Activated CD4-positive, alpha-beta memory T cell treated with anti-CD3 and anti-CD28 coated beads for 36 hours (primary cell): ENCODE results near the gene PDILT. TPM values are rescaled to one million over a fixed set of nuclear protein-coding genes. Genes with fewer than 3 reads are reported as not detected.
"Not testable (repeated sequence)": the region's sequence is repeated elsewhere in the genome, so short reads cannot be mapped to it uniquely, and the experiment has no call there.

Experiments
- CTCF ChIA-PET: fragments of 350-600 bp; sonication (Branson Sonifier 250); formaldehyde crosslinking; loops from one replicate; lab custom pipeline; 2021; ENCODE audit warnings: antibody characterized with exemption, inconsistent platforms; lab: Charles Lee
- POLR2A ChIA-PET: fragments of 350-600 bp; sonication (Branson Sonifier 250); formaldehyde crosslinking; loops from one replicate; lab custom pipeline; 2021; ENCODE audit warnings: antibody characterized with exemption; lab: Charles Lee
- DNase-seq: peaks from one replicate; pipeline ENCODE4 v3.0.0-alpha.2; 2020
- H3K27ac Mint-ChIP-seq: one replicate; pipeline ENCODE4 v1.8.0; 2021; ENCODE audit warnings: mixed read lengths
- H3K27me3 Mint-ChIP-seq: one replicate; pipeline ENCODE4 v1.8.0; 2021; ENCODE audit warnings: mixed read lengths
- H3K36me3 Mint-ChIP-seq: one replicate; pipeline ENCODE4 v1.8.0; 2021; ENCODE audit warnings: mixed read lengths
- H3K4me1 Mint-ChIP-seq: one replicate; pipeline ENCODE4 v1.8.0; 2021; ENCODE audit warnings: low read depth, mixed read lengths
- H3K4me3 Mint-ChIP-seq: one replicate; pipeline ENCODE4 v1.8.0; 2021; ENCODE audit warnings: mild to moderate bottlenecking, mixed read lengths
- H3K9me3 Mint-ChIP-seq: one replicate; pipeline ENCODE4 v1.8.0; 2021; ENCODE audit warnings: mixed read lengths
- intact Hi-C: fragments of 100-400 bp; cut with micrococcal nuclease; formaldehyde crosslinking; loops from one replicate; pipeline ENCODE4 v1.15.1; 2023
- total RNA-seq, 2 experiments: library from RNA; stranded (reverse); gene quantifications; one replicate each; pipeline ENCODE4 v1.2.3, GENCODE V29; 2021

The PDILT gene
- total RNA-seq, 2 experiments from 2014 or later: not detected

- H3K36me3 Mint-ChIP-seq, CTCF ChIA-PET, DNase-seq, H3K9me3 Mint-ChIP-seq, intact Hi-C loops, H3K4me1 Mint-ChIP-seq, H3K4me3 Mint-ChIP-seq, POLR2A ChIA-PET, H3K27me3 Mint-ChIP-seq, H3K27ac Mint-ChIP-seq: not testable (repeated sequence)
Measured at GRCh38 chr16:20427401-20427797, 22.9 kb upstream of the PDILT start.

- ChIA-PET CTCF (no interaction called here), POLR2A (no interaction called here)
- H3K4me3 Mint-ChIP-seq: no peak overlapping the region
- no peaks in the 10 kb centered on the region for H3K36me3 Mint-ChIP-seq
- H3K27me3 Mint-ChIP-seq: peaks cover 1% of the 10 kb centered on the region
- intact Hi-C loops: no loop called here
- H3K9me3 Mint-ChIP-seq: no peaks in the 10 kb centered on the region
- no peaks in the 10 kb centered on the region for H3K4me1 Mint-ChIP-seq
- no peak for DNase-seq
- no peak overlapping the region for H3K27ac Mint-ChIP-seq
Measured at GRCh38 chr16:20424129-20424866, 19.8 kb upstream of the PDILT start.

DNA sequence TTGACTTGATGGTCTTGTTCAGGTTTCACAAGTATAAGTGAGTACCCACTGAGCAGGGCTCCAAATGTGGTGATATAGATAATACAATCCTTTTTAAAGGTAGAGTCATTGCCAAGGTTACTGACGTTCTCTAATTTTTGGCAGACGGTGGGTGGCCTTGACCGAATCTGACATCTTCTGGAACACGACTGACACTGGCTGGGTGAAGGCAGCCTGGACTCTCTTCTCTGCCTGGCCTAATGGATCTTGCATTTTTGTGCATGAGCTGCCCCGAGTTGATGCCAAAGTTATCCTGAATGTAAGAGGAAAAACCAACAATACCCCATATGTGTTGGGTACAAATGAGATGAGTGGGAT is 19.2 kb upstream of the PDILT start:
- H3K36me3 Mint-ChIP-seq, POLR2A ChIA-PET, H3K4me3 Mint-ChIP-seq, H3K9me3 Mint-ChIP-seq, H3K4me1 Mint-ChIP-seq, CTCF ChIA-PET, intact Hi-C loops, H3K27me3 Mint-ChIP-seq, DNase-seq, H3K27ac Mint-ChIP-seq: not testable (repeated sequence)

DNA sequence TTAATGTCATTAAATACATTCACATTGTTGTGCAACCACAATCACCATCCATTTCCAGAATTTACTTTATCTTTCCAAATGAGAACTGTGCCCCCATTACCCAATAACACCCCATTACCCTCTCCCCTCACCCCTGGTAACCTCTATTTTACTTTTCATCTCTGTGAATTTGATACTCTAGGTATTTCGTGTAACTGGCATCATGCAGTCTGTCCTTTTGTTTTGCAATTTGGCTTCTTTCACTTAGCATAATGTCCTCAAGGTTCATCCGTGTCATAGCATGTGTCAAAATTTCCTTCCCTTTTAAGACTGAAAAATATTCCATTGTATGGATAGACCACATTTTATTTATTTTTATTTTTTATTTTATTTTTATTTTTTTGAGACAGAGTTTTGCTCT is 17.2 kb upstream of the PDILT start:
- H3K4me1 Mint-ChIP-seq, H3K4me3 Mint-ChIP-seq, H3K27ac Mint-ChIP-seq, intact Hi-C loops, H3K27me3 Mint-ChIP-seq, DNase-seq, POLR2A ChIA-PET, CTCF ChIA-PET, H3K36me3 Mint-ChIP-seq, H3K9me3 Mint-ChIP-seq: not testable (repeated sequence)

DNA sequence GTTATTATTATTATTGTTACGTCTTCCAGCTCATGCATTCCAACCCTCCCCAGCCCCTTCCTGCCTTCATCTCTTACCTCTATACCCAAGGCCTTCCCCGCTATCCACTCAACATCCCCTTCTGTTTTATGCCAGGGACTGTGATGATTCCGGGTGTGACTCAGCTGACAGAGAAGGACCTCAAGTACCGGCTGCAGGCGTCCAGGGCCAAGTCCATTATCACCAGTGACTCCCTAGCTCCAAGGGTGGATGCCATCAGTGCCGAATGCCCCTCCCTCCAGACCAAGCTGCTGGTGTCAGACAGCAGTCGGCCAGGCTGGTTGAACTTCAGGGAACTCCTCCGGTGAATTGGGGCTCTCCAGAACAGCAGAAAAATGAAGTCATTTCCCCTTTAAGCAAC is 14.6 kb upstream of the PDILT start:
- H3K9me3 Mint-ChIP-seq, H3K36me3 Mint-ChIP-seq, H3K27me3 Mint-ChIP-seq, intact Hi-C loops, POLR2A ChIA-PET, H3K4me3 Mint-ChIP-seq, H3K4me1 Mint-ChIP-seq, H3K27ac Mint-ChIP-seq, CTCF ChIA-PET, DNase-seq: not testable (repeated sequence)

DNA sequence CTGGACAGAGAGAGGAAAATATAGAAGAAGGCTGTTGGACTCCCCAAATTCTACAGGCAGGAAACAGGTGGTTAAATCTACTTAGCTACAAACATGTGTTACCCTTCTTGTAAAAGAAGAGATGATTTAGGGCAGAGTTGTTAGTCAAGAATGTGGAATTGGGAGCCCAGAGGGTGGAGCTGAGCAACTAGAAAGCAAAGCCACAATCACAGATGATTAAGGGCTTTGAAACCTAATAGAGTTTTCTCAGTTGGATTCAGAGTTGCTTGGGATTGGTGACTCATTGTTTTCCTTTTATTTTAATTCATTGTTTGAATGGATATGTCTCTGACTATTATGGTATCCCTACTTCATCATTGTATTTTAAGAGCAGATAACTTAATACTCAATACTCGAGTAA is 11.0 kb upstream of the PDILT start:
- ChIA-PET POLR2A (no interaction called here), CTCF (interaction anchor here (1.1 kb wide), 1 partner anchor 510 kb away, joined by 3 read pairs; no protein-coding TSS in a partner anchor)
- H3K36me3 Mint-ChIP-seq: no peaks in the 10 kb centered on the region
- H3K4me1 Mint-ChIP-seq: no peaks in the 10 kb centered on the region
- no peak for DNase-seq
- peaks cover 8% of the 10 kb centered on the region for H3K27me3 Mint-ChIP-seq
- no peaks in the 10 kb centered on the region for H3K9me3 Mint-ChIP-seq
- no peak overlapping the region for H3K27ac Mint-ChIP-seq
- intact Hi-C loops: no loop called here
- no peak overlapping the region for H3K4me3 Mint-ChIP-seq

- no peaks in the 10 kb centered on the region for H3K36me3 Mint-ChIP-seq
- H3K4me1 Mint-ChIP-seq: no peaks in the 10 kb centered on the region
- no peak for DNase-seq
- intact Hi-C loops: no loop called here
- no peaks in the 10 kb centered on the region for H3K9me3 Mint-ChIP-seq
- H3K27me3 Mint-ChIP-seq: peaks cover 9% of the 10 kb centered on the region
- ChIA-PET POLR2A (no interaction called here), CTCF (no interaction called here)
- no peak overlapping the region for H3K27ac Mint-ChIP-seq
- H3K4me3 Mint-ChIP-seq: no peak overlapping the region
Measured at GRCh38 chr16:20411055-20411454, 6.5 kb upstream of the PDILT start.

GRCh38 chr16:20410121-20410723 is 5.7 kb upstream of the PDILT start:
- H3K27ac Mint-ChIP-seq: no peak overlapping the region
- POLR2A ChIA-PET: no interaction called here
- no peaks in the 10 kb centered on the region for H3K9me3 Mint-ChIP-seq
- peaks cover 9% of the 10 kb centered on the region for H3K27me3 Mint-ChIP-seq
- DNase-seq: no peak
- H3K4me3 Mint-ChIP-seq: no peak overlapping the region
- no peaks in the 10 kb centered on the region for H3K36me3 Mint-ChIP-seq
- CTCF ChIA-PET: no interaction called here
- no peaks in the 10 kb centered on the region for H3K4me1 Mint-ChIP-seq
- intact Hi-C loops: no loop called here

DNA sequence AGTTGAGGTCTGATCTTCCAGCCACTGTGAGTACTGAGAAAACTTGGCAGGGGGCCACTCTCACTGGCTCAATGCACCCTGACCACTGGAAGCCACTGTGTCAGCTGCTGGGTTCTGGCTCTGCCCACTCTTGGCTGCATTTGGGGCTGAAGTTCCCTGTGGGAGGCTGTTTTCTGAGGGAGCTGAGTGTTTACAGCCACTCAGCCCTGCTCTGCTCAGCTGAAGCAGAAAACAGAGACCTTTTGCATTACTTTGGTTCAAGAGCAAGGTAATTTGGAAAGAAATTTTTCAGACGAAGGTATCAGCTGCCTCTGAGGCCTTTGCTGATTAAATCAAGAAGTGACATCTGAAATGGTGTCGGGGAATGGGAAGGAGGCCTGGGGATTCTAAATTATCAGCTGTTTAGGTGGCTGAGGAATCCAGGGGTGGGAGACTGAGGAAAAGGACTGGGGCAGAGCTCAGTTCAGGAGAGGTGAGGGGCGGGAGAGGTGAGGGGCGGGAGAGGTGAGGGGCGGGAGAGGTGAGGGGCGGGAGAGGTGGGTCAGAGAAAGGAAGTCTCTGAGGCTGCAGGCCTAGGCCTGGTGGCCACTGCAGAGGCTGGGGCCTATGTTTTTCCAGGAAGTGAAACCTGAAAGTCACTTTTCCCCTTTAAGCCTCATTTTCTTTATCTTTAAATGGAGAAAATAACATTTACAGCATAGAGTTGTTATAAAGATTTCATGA is 5.0 kb upstream of the PDILT start, which contains the start of gene ACSM5:
ACSM5 (plus strand) TSS at position 137 of the 723 bp plus-strand sequence. CDS start 1,951 bp downstream, outside the sequence.
- H3K27me3 Mint-ChIP-seq: peaks cover 9% of the 10 kb centered on the region
- H3K36me3 Mint-ChIP-seq: no peaks in the 10 kb centered on the region
- no peaks in the 10 kb centered on the region for H3K4me1 Mint-ChIP-seq
- CTCF ChIA-PET: no interaction called here
- H3K9me3 Mint-ChIP-seq: no peaks in the 10 kb centered on the region
- no peak within 1 kb of the TSS for H3K4me3 Mint-ChIP-seq
- no peak for DNase-seq
- POLR2A ChIA-PET: no interaction called here
- no peak within 1 kb of the TSS for H3K27ac Mint-ChIP-seq
- intact Hi-C loops: no loop called here

- no peak overlapping the region for H3K27ac Mint-ChIP-seq
- ChIA-PET CTCF (interaction anchor here (3.8 kb wide), 1 partner anchor 18 kb away, joined by 17 read pairs; no protein-coding TSS in a partner anchor), POLR2A (no interaction called here)
- H3K4me1 Mint-ChIP-seq: no peaks in the 10 kb centered on the region
- no peak for DNase-seq
- H3K27me3 Mint-ChIP-seq: no peaks in the 10 kb centered on the region
- intact Hi-C loops: no loop called here
- H3K4me3 Mint-ChIP-seq: no peak overlapping the region
- no peaks in the 10 kb centered on the region for H3K36me3 Mint-ChIP-seq
- H3K9me3 Mint-ChIP-seq: no peaks in the 10 kb centered on the region
Measured at GRCh38 chr16:20402651-20403050, 1.9 kb downstream of the PDILT start.

GRCh38 chr16:20401475-20402016 is 3.0 kb downstream of the PDILT start:
- H3K27me3 Mint-ChIP-seq: no peaks in the 10 kb centered on the region
- ChIA-PET CTCF (interaction anchor here (3.8 kb wide), 1 partner anchor 17 kb away, joined by 17 read pairs; no protein-coding TSS in a partner anchor), POLR2A (no interaction called here)
- no peak overlapping the region for H3K27ac Mint-ChIP-seq
- no peaks in the 10 kb centered on the region for H3K9me3 Mint-ChIP-seq
- intact Hi-C loops: no loop called here
- no peak overlapping the region for H3K4me3 Mint-ChIP-seq
- H3K4me1 Mint-ChIP-seq: no peaks in the 10 kb centered on the region
- H3K36me3 Mint-ChIP-seq: no peaks in the 10 kb centered on the region
- DNase-seq: no peak

- H3K9me3 Mint-ChIP-seq: no peaks in the 10 kb centered on the region
- intact Hi-C loops: no loop called here
- no peak overlapping the region for H3K27ac Mint-ChIP-seq
- H3K36me3 Mint-ChIP-seq: no peaks in the 10 kb centered on the region
- H3K4me1 Mint-ChIP-seq: no peaks in the 10 kb centered on the region
- ChIA-PET POLR2A (no interaction called here), CTCF (interaction anchor here (3.8 kb wide), 1 partner anchor 16 kb away, joined by 17 read pairs; no protein-coding TSS in a partner anchor)
- no peak overlapping the region for H3K4me3 Mint-ChIP-seq
- DNase-seq: no peak
- no peaks in the 10 kb centered on the region for H3K27me3 Mint-ChIP-seq
Measured at GRCh38 chr16:20401066-20401465, 3.5 kb downstream of the PDILT start.
